Fibroblast of lung (primary cell): Measurements from ENCODE around the gene SLC12A9. TPM values are rescaled to one million over a fixed set of nuclear protein-coding genes. Genes with fewer than 3 reads are reported as not detected.

Experiments used
- DNase-seq, 2 donors: peaks; one replicate each; pipeline versions ENCODE4 v3.0.0 to v3.0.0-alpha.2; 2010; ENCODE audit warnings: low read depth in 2 of 2
- H2AFZ ChIP-seq: 2 replicates; pipeline ENCODE4 v1.5.1; 2012; ENCODE audit warnings: low read length, control low read depth, inconsistent platforms
- H3K27ac ChIP-seq: 2 replicates; pipeline ENCODE4 v1.5.1; 2011; ENCODE audit warnings: low read length, control low read depth; ENCODE audit not compliant: insufficient read depth
- H3K27me3 ChIP-seq: 2 replicates; pipeline ENCODE4 v1.5.1; 2011; ENCODE audit warnings: mild to moderate bottlenecking, low read length; ENCODE audit not compliant: control insufficient read depth, insufficient read depth
- H3K36me3 ChIP-seq: 2 replicates; pipeline ENCODE4 v1.5.1; 2011; ENCODE audit warnings: low read length; ENCODE audit not compliant: control insufficient read depth, insufficient read depth
- H3K4me1 ChIP-seq: 2 replicates; pipeline ENCODE4 v1.5.1; 2011; ENCODE audit warnings: low read length; ENCODE audit not compliant: control insufficient read depth, insufficient read depth; ENCODE audit errors: extremely low read depth
- H3K4me2 ChIP-seq: 2 replicates; pipeline ENCODE4 v1.5.1; 2011; ENCODE audit warnings: low read length, control low read depth; ENCODE audit not compliant: insufficient read depth; ENCODE audit errors: extremely low read depth
- H3K4me3 ChIP-seq, 4 experiments: fragments of 200-600 bp in 1 of 4; sonication (generic) in 1 of 4; replicated peaks in 1 of 4; 2 replicates each; pipeline ENCODE4 v1.5.1; 2011 to 2016; ENCODE audit warnings: low read length in 4 of 4, low read depth in 3 of 4, mild to moderate bottlenecking in 3 of 4, control low read depth in 2 of 4, inconsistent platforms in 1 of 4, mixed read lengths in 1 of 4; ENCODE audit not compliant: insufficient read depth in 1 of 4; ENCODE audit errors: control extremely low read depth in 1 of 4
- H3K79me2 ChIP-seq: 2 replicates; pipeline ENCODE4 v1.5.1; 2012; ENCODE audit warnings: mild to moderate bottlenecking, low read length, inconsistent platforms; ENCODE audit not compliant: control insufficient read depth, insufficient read depth
- H3K9ac ChIP-seq: 2 replicates; pipeline ENCODE4 v1.5.1; 2011; ENCODE audit warnings: mild to moderate bottlenecking, low read length, control low read depth; ENCODE audit not compliant: insufficient read depth
- H3K9me3 ChIP-seq: 2 replicates; pipeline ENCODE4 v1.5.1; 2012; ENCODE audit warnings: low read depth, low read length; ENCODE audit not compliant: control insufficient read depth, insufficient read depth
- H4K20me1 ChIP-seq: 2 replicates; pipeline ENCODE4 v1.5.1; 2011; ENCODE audit warnings: low read length; ENCODE audit not compliant: control insufficient read depth, insufficient read depth; ENCODE audit errors: extremely low read depth
- CTCF ChIP-seq, 2 donors: IDR thresholded peaks in 1 of 2; conservative IDR thresholded peaks in 1 of 2; 1 replicate in 1 of 2; 2 replicates in 1 of 2; pipeline ENCODE4 v1.5.1; 2011 to 2012; ENCODE audit warnings: low read length in 2 of 2, control low read depth in 1 of 2, inconsistent platforms in 1 of 2, low read depth in 1 of 2, mild to moderate bottlenecking in 1 of 2
- EZH2 ChIP-seq: IDR thresholded peaks from 2 replicates; pipeline ENCODE4 v1.5.1; 2012; ENCODE audit warnings: low read length, control low read depth, mild to moderate bottlenecking; ENCODE audit errors: missing control alignments
- polyA plus RNA-seq, 2 donors: library from polyadenylated mRNA; depleted of rRNA in 1 of 2; stranded (reverse) in 1 of 2; unstranded in 1 of 2; fragments of >200 nt; gene quantifications; 2 replicates each; pipeline ENCODE4 v1.2.1, GENCODE V29; 2011 to 2012; ENCODE audit warnings: missing spikeins in 1 of 2
- total RNA-seq: library from RNA; depleted of rRNA; stranded (reverse); fragments of >200 nt; gene quantifications from 2 replicates; pipeline ENCODE4 v1.2.1, GENCODE V29; 2014

SLC12A9 gene
- total and polyA plus RNA-seq, 2 donors (not counting 1 experiment from before 2014, with no cell fraction given) = 6.6 to 18.5 TPM

GRCh38 chr7:100863406-100863950, 11.0 kb downstream of the SLC12A9 start:
- no peak overlapping the region for H3K4me2 ChIP-seq
- H3K27ac ChIP-seq = no peak overlapping the region
- no peaks in the 10 kb centered on the region for H4K20me1 ChIP-seq
- H3K4me3 ChIP-seq = no peak overlapping the region
- no peak overlapping the region for H2AFZ ChIP-seq
- H3K4me1 ChIP-seq = peaks cover 6% of the 10 kb centered on the region
- H3K27me3 ChIP-seq = no peaks in the 10 kb centered on the region
- H3K9ac ChIP-seq = no peak overlapping the region
- H3K36me3 ChIP-seq = peaks cover 10% of the 10 kb centered on the region
- peak in 1 of 2 donors; percentile 74 for DNase-seq
- TF ChIP-seq EZH2 = no peak
- TF ChIP-seq CTCF (conservative IDR thresholded peaks at IDR 0.05 in 1 of 2, IDR thresholded peaks at IDR 0.05 in 1 of 2; ENCODE audit: low read depth in 1 of 2, low read length in 2 of 2) = no peak
- H3K79me2 ChIP-seq = peaks cover 13% of the 10 kb centered on the region
- H3K9me3 ChIP-seq = no peaks in the 10 kb centered on the region

- no peak for DNase-seq
- no peak overlapping the region for H3K4me3 ChIP-seq
- TF ChIP-seq EZH2 (no peak), CTCF (conservative IDR thresholded peaks at IDR 0.05 in 1 of 2, IDR thresholded peaks at IDR 0.05 in 1 of 2; ENCODE audit: low read depth in 1 of 2, low read length in 2 of 2) (no peak)
- H3K27me3 ChIP-seq = no peaks in the 10 kb centered on the region
- H3K36me3 ChIP-seq = peaks cover 10% of the 10 kb centered on the region
- no peak overlapping the region for H3K27ac ChIP-seq
- H2AFZ ChIP-seq = no peak overlapping the region
- no peak overlapping the region for H3K4me2 ChIP-seq
- no peaks in the 10 kb centered on the region for H3K9me3 ChIP-seq
- no peak overlapping the region for H3K9ac ChIP-seq
- peaks cover 21% of the 10 kb centered on the region for H3K79me2 ChIP-seq
- H3K4me1 ChIP-seq = peaks cover 6% of the 10 kb centered on the region
- H4K20me1 ChIP-seq = no peaks in the 10 kb centered on the region
Measured at GRCh38 chr7:100864263-100864845, 11.8 kb downstream of the SLC12A9 start.

GRCh38 chr7:100865372-100865911, 12.9 kb downstream of the SLC12A9 start:
- Histone ChIP-seq H3K27ac (no peak overlapping the region), H4K20me1 (no peaks in the 10 kb centered on the region), H3K79me2 (peaks cover 28% of the 10 kb centered on the region), H3K4me1 (peaks cover 6% of the 10 kb centered on the region), H3K27me3 (no peaks in the 10 kb centered on the region), H3K9me3 (no peaks in the 10 kb centered on the region), H3K9ac (no peak overlapping the region), H3K4me3 (no peak overlapping the region), H2AFZ (no peak overlapping the region), H3K36me3 (peaks cover 13% of the 10 kb centered on the region), H3K4me2 (no peak overlapping the region)
- DNase-seq = peak in 1 of 2 donors; percentile 82
- TF ChIP-seq CTCF (conservative IDR thresholded peaks at IDR 0.05 in 1 of 2, IDR thresholded peaks at IDR 0.05 in 1 of 2; ENCODE audit: low read depth in 1 of 2, low read length in 2 of 2) (no peak), EZH2 (no peak)
